GM12892 (cell line): ENCODE results near the gene JAKMIP1.

Experiments
- POLR2A ChIP-seq: IDR thresholded peaks from 2 replicates; pipeline ENCODE4 v1.6.1; 2011; ENCODE audit warnings: low read depth, low read length, control low read depth
- POLR2AphosphoS5 ChIP-seq: IDR thresholded peaks from 2 replicates; pipeline ENCODE4 v1.6.1; 2011; ENCODE audit warnings: low read depth, low read length, control low read depth

- TF ChIP-seq POLR2AphosphoS5, result no peak
- TF ChIP-seq POLR2A, result no peak
Measured at GRCh38 chr4:6086846-6087245, 113.5 kb downstream of the JAKMIP1 start.
